Naive B cell (primary cell): ENCODE results near the gene SLC37A3. TPM values are rescaled to one million over a fixed set of nuclear protein-coding genes. Genes with fewer than 3 reads are reported as not detected.

ENCODE experiments used
- ATAC-seq, 2 donors: fragments of 150-1000 bp; cut with Tn5 transposase; 2 replicates each; pipeline ENCODE4 v1.10.0; 2021; ENCODE audit warnings: low read depth in 2 of 2, mild to moderate bottlenecking in 2 of 2, moderate library complexity in 2 of 2
- DNase-seq: peaks from one replicate; pipeline ENCODE4 v3.0.0; 2022
- H3K27ac Mint-ChIP-seq, 6 donors: one replicate each; pipeline ENCODE4 v1.8.0; 2020 to 2022; ENCODE audit warnings: mild to moderate bottlenecking in 6 of 6, mixed read lengths in 6 of 6, moderate library complexity in 5 of 6, inconsistent platforms in 2 of 6
- H3K27me3 Mint-ChIP-seq, 3 donors: one replicate each; pipeline ENCODE4 v1.8.0; 2021 to 2022; ENCODE audit warnings: mixed read lengths in 3 of 3, mild to moderate bottlenecking in 1 of 3
- H3K36me3 Mint-ChIP-seq, 2 donors: one replicate each; pipeline ENCODE4 v1.8.0; 2020 to 2022; ENCODE audit warnings: mixed read lengths in 2 of 2, inconsistent platforms in 1 of 2, mild to moderate bottlenecking in 1 of 2
- H3K4me1 Mint-ChIP-seq, 3 donors: one replicate each; pipeline ENCODE4 v1.8.0; 2020 to 2022; ENCODE audit warnings: mixed read lengths in 3 of 3, inconsistent platforms in 1 of 3, mild to moderate bottlenecking in 1 of 3, moderate library complexity in 1 of 3
- H3K4me3 Mint-ChIP-seq, 8 donors: one replicate each; pipeline ENCODE4 v1.8.0; 2020 to 2022; ENCODE audit warnings: mild to moderate bottlenecking in 8 of 8, mixed read lengths in 8 of 8, moderate library complexity in 8 of 8, inconsistent platforms in 2 of 8
- H3K9me3 Mint-ChIP-seq, 7 donors: one replicate each; pipeline ENCODE4 v1.8.0; 2020 to 2022; ENCODE audit warnings: mixed read lengths in 7 of 7, mild to moderate bottlenecking in 5 of 7, inconsistent platforms in 2 of 7, moderate library complexity in 1 of 7
- polyA plus RNA-seq, 6 donors: library from polyadenylated mRNA; unstranded; fragments of 300-500 nt; fragmentation: Illumina TruSeq; gene quantifications; one replicate each; pipeline ENCODE4 v1.2.3, GENCODE V29; 2021; ENCODE audit warnings: low read depth in 6 of 6

SLC37A3 gene
- polyA plus RNA-seq, 6 donors from 2014 or later: 1.3 to 9.2 (median 6.2) TPM

DNA sequence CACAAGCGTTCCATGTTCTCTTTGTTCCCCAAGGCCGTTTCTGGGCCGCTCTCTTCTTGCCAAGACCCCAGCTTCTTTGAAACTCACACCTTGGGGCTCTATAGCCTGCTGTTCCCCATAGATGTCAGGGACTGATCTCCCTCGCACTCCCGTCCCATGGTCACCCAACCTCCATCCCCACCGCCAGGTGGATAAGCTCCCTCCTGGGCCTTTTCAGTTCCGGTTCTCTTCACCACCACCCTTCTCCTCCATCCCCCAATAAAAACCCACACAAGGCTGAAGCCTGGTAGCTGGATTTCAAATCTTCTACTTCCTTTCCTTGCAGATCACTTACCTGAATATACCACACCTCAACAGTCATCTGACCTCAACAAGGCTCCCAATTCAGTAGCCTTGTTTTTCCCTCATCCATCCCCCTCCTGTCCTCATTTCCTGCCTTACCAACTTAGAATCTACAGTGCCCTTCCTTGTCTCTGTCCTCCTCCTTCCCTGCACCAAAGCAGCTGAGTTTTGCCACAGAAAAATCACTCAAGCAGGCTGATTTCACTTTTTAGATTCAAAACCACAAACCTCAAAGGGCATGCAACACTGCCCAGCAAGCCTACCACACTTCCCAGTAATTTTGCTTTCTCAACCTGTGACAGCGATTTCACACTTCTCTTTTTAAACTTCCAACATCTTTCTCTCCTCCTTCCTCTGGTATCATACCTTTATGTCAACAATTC lies 7.7 kb downstream of the SLC37A3 start:
- peak; percentile 80 for DNase-seq
- Mint-ChIP-seq H3K27me3 (no peaks in the 10 kb centered on the region), H3K9me3 (no peaks in the 10 kb centered on the region), H3K4me1 (peaks cover 0 to 5% (median 0%) of the 10 kb centered on the region in 3 donors), H3K4me3 (no peak overlapping the region), H3K36me3 (no peaks in the 10 kb centered on the region), H3K27ac (no peak overlapping the region)
- peak; percentile 94 to 96 for ATAC-seq

DNA sequence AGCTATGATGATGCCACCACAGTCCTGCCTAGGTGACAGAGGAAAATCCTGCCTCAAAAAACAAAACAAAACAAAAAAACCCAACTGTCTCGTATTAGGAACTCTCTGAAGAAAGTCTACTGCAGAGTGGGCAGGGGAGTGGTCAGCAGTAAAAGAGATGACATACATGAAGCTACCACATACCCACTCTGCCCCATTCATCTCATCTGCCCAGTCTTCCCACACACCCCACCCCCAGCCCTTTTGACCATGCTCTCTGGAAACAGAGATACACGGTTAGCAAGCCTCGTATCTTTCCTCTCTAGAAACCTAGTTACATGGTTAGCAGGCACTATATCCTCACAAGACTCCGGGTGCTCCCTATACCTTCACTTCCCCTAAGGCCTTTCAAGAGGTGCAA lies 8.3 kb downstream of the SLC37A3 start:
- Mint-ChIP-seq H3K4me1 (peaks cover 0 to 5% (median 0%) of the 10 kb centered on the region in 3 donors), H3K4me3 (no peak overlapping the region), H3K27ac (peak overlapping the region in 1 of 6 donors; percentile 56), H3K36me3 (no peaks in the 10 kb centered on the region), H3K9me3 (no peaks in the 10 kb centered on the region), H3K27me3 (no peaks in the 10 kb centered on the region)
- DNase-seq (no peak), ATAC-seq (peak in 1 of 2 donors; percentile 2)

DNA sequence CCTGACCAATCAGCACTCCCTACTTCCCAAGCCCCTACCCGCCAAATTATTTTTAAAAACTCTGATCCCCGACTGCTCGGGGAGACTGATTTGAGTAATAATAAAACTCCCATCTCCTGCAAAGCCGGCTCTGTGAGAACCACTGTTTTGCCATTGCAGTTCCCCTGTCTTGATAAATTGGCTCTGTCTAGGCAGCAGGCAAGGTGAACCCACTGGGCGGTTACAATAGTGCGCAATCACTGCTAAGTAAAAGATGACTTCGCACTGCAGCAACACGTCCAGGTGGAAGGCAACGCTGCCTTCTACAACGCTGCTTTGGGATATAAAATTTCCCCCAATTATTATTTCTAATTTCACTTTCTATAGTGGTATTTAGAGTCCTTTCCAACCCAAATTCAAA lies 8.9 kb downstream of the SLC37A3 start:
- DNase-seq (no peak), ATAC-seq (no peak)
- H3K4me3 Mint-ChIP-seq: peak overlapping the region in 2 of 8 donors; percentile 10 to 59
- no peaks in the 10 kb centered on the region for H3K9me3 Mint-ChIP-seq
- H3K36me3 Mint-ChIP-seq: no peaks in the 10 kb centered on the region
- H3K4me1 Mint-ChIP-seq: peaks cover 0 to 5% (median 0%) of the 10 kb centered on the region in 3 donors
- peak overlapping the region in 1 of 6 donors; percentile 56 for H3K27ac Mint-ChIP-seq
- H3K27me3 Mint-ChIP-seq: no peaks in the 10 kb centered on the region

DNA sequence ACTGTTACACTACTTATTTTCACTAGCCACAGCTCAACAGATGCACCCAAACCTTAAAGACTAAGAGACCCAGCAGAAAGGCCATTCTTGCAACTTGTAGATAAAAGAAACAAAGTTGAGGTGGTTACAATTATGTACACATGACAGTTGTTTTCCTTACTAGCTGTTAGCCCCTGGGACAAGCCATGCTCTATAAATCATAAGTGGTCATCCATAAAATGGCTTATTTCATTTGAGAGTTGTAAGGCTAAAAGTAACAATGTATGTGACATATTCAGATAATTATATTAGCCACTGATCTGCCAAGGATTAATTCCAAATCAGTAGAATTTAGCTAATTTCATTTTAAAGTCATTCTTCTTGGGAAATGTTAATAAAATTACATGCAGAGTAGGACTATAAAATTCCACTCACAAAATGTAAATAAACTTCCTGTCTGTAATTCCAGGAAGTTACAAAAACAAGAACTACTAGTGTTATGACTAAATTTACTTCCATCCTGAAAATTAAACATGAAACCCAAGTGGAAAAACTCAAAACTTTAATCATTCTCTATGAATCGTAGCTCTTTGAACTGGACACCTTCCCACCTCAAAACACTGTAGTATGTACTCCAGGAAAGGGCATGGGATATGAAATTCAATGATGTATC lies 13.3 kb downstream of the SLC37A3 start:
- H3K27ac Mint-ChIP-seq: no peak overlapping the region
- no peak for ATAC-seq

DNA sequence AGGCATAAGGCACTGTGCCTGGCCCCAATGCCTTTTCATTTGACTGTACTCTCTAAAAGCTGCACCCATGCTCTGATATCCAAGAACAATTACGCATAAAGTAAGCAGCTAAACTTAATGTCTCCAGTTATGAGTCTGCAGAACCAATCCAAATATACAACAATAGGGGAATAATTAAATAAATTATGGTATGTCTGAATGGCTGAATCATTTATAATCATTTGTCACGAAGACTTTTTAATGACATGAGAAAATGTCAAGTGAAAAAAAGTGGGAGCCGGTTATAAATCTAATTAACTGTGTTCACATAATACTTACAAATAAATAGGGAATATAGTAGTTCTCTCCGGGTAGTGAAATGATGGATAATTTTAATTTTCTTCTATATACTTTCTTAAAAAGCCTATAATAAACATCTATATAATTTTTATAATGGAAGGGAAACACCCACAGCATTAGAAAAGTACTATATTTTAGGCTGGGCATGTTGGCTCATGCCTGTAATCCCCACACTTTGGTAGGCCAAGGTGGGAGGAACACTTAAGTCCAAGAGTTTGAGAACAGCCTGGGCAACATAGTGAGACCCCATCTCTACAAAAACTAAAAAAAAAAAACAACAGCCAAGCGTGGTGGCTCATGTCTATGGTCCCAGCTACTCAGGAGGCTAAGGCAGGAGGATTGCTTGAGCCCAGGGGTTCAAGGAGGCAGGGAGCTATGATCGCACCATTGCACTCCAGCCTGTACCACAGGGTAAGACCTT lies 14.2 kb downstream of the SLC37A3 start:
- H3K27ac Mint-ChIP-seq: no peak overlapping the region

More for the DNA sequence above, 13.3 kb downstream of the SLC37A3 start:
- no peak for DNase-seq
- Mint-ChIP-seq H3K27me3 (no peaks in the 10 kb centered on the region), H3K4me1 (peaks cover 0 to 5% (median 0%) of the 10 kb centered on the region in 3 donors), H3K4me3 (no peak overlapping the region), H3K9me3 (no peaks in the 10 kb centered on the region), H3K36me3 (peaks cover 5 to 8% of the 10 kb centered on the region in 2 donors)

GRCh38 chr7:140375892-140376730 lies 22.2 kb downstream of the SLC37A3 start:
- ATAC-seq: no peak
- no peak for DNase-seq
- H3K27ac Mint-ChIP-seq: peak overlapping the region in 2 of 6 donors; percentile 68 to 78

More for the DNA sequence above, 14.2 kb downstream of the SLC37A3 start:
- DNase-seq (no peak), ATAC-seq (no peak)
- Mint-ChIP-seq H3K4me1 (no peaks in the 10 kb centered on the region), H3K4me3 (no peak overlapping the region), H3K9me3 (no peaks in the 10 kb centered on the region), H3K36me3 (peaks cover 5 to 8% of the 10 kb centered on the region in 2 donors), H3K27me3 (no peaks in the 10 kb centered on the region)

DNA sequence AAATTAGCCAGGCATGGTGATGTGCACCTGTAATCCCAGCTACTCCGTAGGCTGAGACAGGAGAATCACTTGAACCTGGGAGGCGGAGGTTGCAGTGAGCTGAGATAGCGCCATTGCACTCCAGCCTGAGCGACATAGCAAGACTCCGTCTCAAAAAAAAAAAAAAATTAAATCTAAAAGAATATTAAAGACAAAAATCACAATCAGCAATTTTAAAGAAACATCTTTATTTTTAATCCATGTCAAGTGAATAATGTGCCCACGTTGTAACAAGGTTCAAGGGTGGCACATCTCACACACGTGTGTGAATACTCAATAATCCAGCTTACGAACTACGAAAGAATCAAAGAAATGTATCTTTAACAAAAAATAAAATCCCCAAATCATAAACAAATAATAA lies 23.0 kb downstream of the SLC37A3 start:
- H3K4me3 Mint-ChIP-seq: no peak overlapping the region
- no peaks in the 10 kb centered on the region for H3K27me3 Mint-ChIP-seq
- H3K4me1 Mint-ChIP-seq: peaks cover 9 to 15% (median 9%) of the 10 kb centered on the region in 3 donors
- H3K36me3 Mint-ChIP-seq: peaks cover 0 to 5% of the 10 kb centered on the region in 2 donors
- H3K27ac Mint-ChIP-seq: peak overlapping the region in 1 of 6 donors; percentile 68
- H3K9me3 Mint-ChIP-seq: no peaks in the 10 kb centered on the region
- ATAC-seq: no peak
- DNase-seq: no peak

More at GRCh38 chr7:140375892-140376730, 22.2 kb downstream of the SLC37A3 start:
- H3K36me3 Mint-ChIP-seq: peaks cover 0 to 5% of the 10 kb centered on the region in 2 donors
- H3K4me1 Mint-ChIP-seq: peaks cover 8 to 15% (median 9%) of the 10 kb centered on the region in 3 donors
- H3K27me3 Mint-ChIP-seq: no peaks in the 10 kb centered on the region
- no peaks in the 10 kb centered on the region for H3K9me3 Mint-ChIP-seq
- H3K4me3 Mint-ChIP-seq: peak overlapping the region in 5 of 8 donors; percentile 34 to 68 (median 59)

GRCh38 chr7:140369294-140369693 lies 29.0 kb downstream of the SLC37A3 start:
- no peak for DNase-seq
- peaks cover 0 to 5% (median 0%) of the 10 kb centered on the region in 3 donors for H3K4me1 Mint-ChIP-seq
- no peak overlapping the region for H3K4me3 Mint-ChIP-seq
- H3K27ac Mint-ChIP-seq: peak overlapping the region in 1 of 6 donors; percentile 57
- ATAC-seq: no peak
- no peaks in the 10 kb centered on the region for H3K9me3 Mint-ChIP-seq
- H3K27me3 Mint-ChIP-seq: no peaks in the 10 kb centered on the region
- H3K36me3 Mint-ChIP-seq: peaks cover 16 to 17% of the 10 kb centered on the region in 2 donors

DNA sequence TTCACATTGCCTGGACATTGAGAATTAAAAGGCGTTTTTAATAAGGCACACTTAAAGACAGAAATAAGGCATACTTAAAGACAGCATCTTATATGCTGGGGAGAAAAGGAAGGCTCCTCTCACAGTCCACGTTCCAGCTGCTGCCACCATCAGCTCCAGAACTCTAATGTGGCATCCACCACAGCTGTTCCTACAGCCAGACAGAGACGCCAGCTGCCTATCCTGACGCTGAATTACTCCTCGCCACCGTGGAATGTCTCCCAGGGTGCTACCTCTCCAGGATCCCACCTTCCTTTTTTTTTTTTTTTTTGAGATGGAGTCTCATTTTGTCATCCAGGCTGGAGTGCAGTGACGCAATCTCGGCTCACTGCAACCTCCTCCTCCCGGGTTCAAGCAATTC lies 30.8 kb downstream of the SLC37A3 start:
- peaks cover 16 to 20% of the 10 kb centered on the region in 2 donors for H3K36me3 Mint-ChIP-seq
- peaks cover 0 to 5% (median 0%) of the 10 kb centered on the region in 3 donors for H3K4me1 Mint-ChIP-seq
- H3K4me3 Mint-ChIP-seq: no peak overlapping the region
- H3K27me3 Mint-ChIP-seq: no peaks in the 10 kb centered on the region
- H3K27ac Mint-ChIP-seq: no peak overlapping the region
- H3K9me3 Mint-ChIP-seq: no peaks in the 10 kb centered on the region
- ATAC-seq (no peak), DNase-seq (no peak)

DNA sequence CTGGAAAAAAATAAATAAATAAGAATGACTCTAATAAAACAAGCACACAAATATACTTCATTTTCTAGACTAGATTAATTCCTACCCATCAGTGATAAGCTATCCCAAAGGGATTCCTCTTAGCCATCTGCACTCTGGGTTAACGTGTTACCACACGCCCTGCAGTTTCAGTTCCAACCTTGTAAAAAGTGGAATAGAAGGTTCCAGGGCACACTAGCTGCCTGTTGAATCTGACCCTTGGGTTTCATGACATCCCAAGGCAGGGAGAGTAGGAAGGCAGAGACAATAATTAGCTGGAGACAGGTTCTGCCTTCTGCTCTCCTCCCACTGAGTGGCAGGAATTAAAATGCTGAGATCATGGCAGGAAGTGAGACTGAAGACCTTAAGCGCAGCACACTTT lies 33.5 kb downstream of the SLC37A3 start:
- ATAC-seq: no peak
- H3K9me3 Mint-ChIP-seq: peaks cover 0 to 4% (median 0%) of the 10 kb centered on the region in 7 donors
- no peak for DNase-seq
- H3K4me3 Mint-ChIP-seq: no peak overlapping the region
- peaks cover 2 to 6% (median 4%) of the 10 kb centered on the region in 3 donors for H3K4me1 Mint-ChIP-seq
- no peak overlapping the region for H3K27ac Mint-ChIP-seq
- no peaks in the 10 kb centered on the region for H3K27me3 Mint-ChIP-seq
- H3K36me3 Mint-ChIP-seq: peaks cover 21 to 23% of the 10 kb centered on the region in 2 donors

- peak overlapping the region in 1 of 6 donors; percentile 43 for H3K27ac Mint-ChIP-seq
Measured at GRCh38 chr7:140360697-140361229, 37.6 kb downstream of the SLC37A3 start.

GRCh38 chr7:140358412-140359051 lies 39.8 kb downstream of the SLC37A3 start:
- H3K36me3 Mint-ChIP-seq: peaks cover 7 to 22% of the 10 kb centered on the region in 2 donors
- peaks cover 14 to 21% (median 20%) of the 10 kb centered on the region in 3 donors for H3K4me1 Mint-ChIP-seq
- peaks cover 0 to 4% (median 0%) of the 10 kb centered on the region in 7 donors for H3K9me3 Mint-ChIP-seq
- peak overlapping the region in 3 of 6 donors; percentile 29 to 58 (median 29) for H3K27ac Mint-ChIP-seq
- peak overlapping the region; percentile 72 to 93 (median 89) for H3K4me3 Mint-ChIP-seq
- DNase-seq (no peak), ATAC-seq (peak in 1 of 2 donors; percentile 37)
- H3K27me3 Mint-ChIP-seq: no peaks in the 10 kb centered on the region

More at GRCh38 chr7:140360697-140361229, 37.6 kb downstream of the SLC37A3 start:
- Mint-ChIP-seq H3K4me1 (peaks cover 14 to 21% (median 20%) of the 10 kb centered on the region in 3 donors), H3K9me3 (peaks cover 0 to 4% (median 0%) of the 10 kb centered on the region in 7 donors), H3K4me3 (peak overlapping the region in 1 of 8 donors; percentile 25), H3K27me3 (no peaks in the 10 kb centered on the region), H3K36me3 (peaks cover 7 to 15% of the 10 kb centered on the region in 2 donors)
- DNase-seq (no peak), ATAC-seq (no peak)
